ENCODE results near the gene KRTAP10-6. TPM values are rescaled to one million over a fixed set of nuclear protein-coding genes. Genes with fewer than 3 reads are reported as not detected.
"Not testable (repeated sequence)": the region's sequence is repeated elsewhere in the genome, so short reads cannot be mapped to it uniquely, and the experiment has no call there.

KRTAP10-6 gene
- total RNA-seq, 2 experiments from 2014 or later, result not detected

GRCh38 chr21:44627181-44627822 lies 35.0 kb upstream of the KRTAP10-6 start:
- CTCF ChIA-PET, H3K4me3 Mint-ChIP-seq, DNase-seq, POLR2A ChIA-PET, H3K27ac Mint-ChIP-seq: not testable (repeated sequence)
- Mint-ChIP-seq H3K27me3 (peaks cover 27% of the 10 kb centered on the region), H3K9me3 (peaks cover 51% of the 10 kb centered on the region), H3K4me1 (peaks cover 14% of the 10 kb centered on the region), H3K36me3 (ENCODE audit: low read depth) (peaks cover 47% of the 10 kb centered on the region)

- peaks cover 22% of the 10 kb centered on the region for H3K27me3 Mint-ChIP-seq
- H3K36me3 Mint-ChIP-seq (ENCODE audit: low read depth), result peaks cover 43% of the 10 kb centered on the region
- peaks cover 48% of the 10 kb centered on the region for H3K9me3 Mint-ChIP-seq
- H3K4me1 Mint-ChIP-seq, result peaks cover 14% of the 10 kb centered on the region
- DNase-seq, result no peak
- ChIA-PET POLR2A (no interaction called here), CTCF (no interaction called here)
- no peak within 1 kb of the TSS for H3K27ac Mint-ChIP-seq
- H3K4me3 Mint-ChIP-seq, result no peak within 1 kb of the TSS
Observed at GRCh38 chr21:44626673-44627143, 34.4 kb upstream of the KRTAP10-6 start, which contains the start of gene KRTAP10-9. Gene KRTAP10-9 (plus strand): TSS chr21:44627093. CDS start chr21:44627172, 79 bp downstream.

GRCh38 chr21:44626262-44626661 lies 34.0 kb upstream of the KRTAP10-6 start:
- Mint-ChIP-seq H3K9me3 (peaks cover 46% of the 10 kb centered on the region), H3K4me3 (no peak overlapping the region), H3K27ac (no peak overlapping the region), H3K4me1 (peaks cover 14% of the 10 kb centered on the region), H3K36me3 (ENCODE audit: low read depth) (peaks cover 40% of the 10 kb centered on the region), H3K27me3 (peaks cover 20% of the 10 kb centered on the region)
- POLR2A ChIA-PET, result no interaction called here
- DNase-seq, result no peak
- CTCF ChIA-PET, result no interaction called here

GRCh38 chr21:44625756-44626155 lies 33.5 kb upstream of the KRTAP10-6 start:
- Mint-ChIP-seq H3K9me3 (peaks cover 44% of the 10 kb centered on the region), H3K4me3 (no peak overlapping the region), H3K27ac (no peak overlapping the region), H3K36me3 (ENCODE audit: low read depth) (peaks cover 37% of the 10 kb centered on the region), H3K4me1 (peaks cover 14% of the 10 kb centered on the region), H3K27me3 (peaks cover 17% of the 10 kb centered on the region)
- no peak for DNase-seq
- ChIA-PET CTCF (no interaction called here), POLR2A (no interaction called here)

GRCh38 chr21:44623575-44623974 lies 31.3 kb upstream of the KRTAP10-6 start:
- CTCF ChIA-PET, result no interaction called here
- Mint-ChIP-seq H3K9me3 (peaks cover 51% of the 10 kb centered on the region), H3K36me3 (ENCODE audit: low read depth) (peaks cover 49% of the 10 kb centered on the region), H3K4me1 (peaks cover 21% of the 10 kb centered on the region), H3K27me3 (peaks cover 17% of the 10 kb centered on the region), H3K27ac (no peak overlapping the region), H3K4me3 (no peak overlapping the region)
- DNase-seq, result no peak
- POLR2A ChIA-PET, result no interaction called here

- Mint-ChIP-seq H3K9me3 (peaks cover 50% of the 10 kb centered on the region), H3K4me1 (peaks cover 33% of the 10 kb centered on the region)
- POLR2A ChIA-PET, result interaction anchor here (1.4 to 2.0 kb wide), 6 partner anchors 10 to 72 kb away, joined by 4 to 18 read pairs (median 7); partner anchors contain the start of genes KRTAP12-3 and KRTAP12-4
Observed at GRCh38 chr21:44619886-44620285, 27.6 kb upstream of the KRTAP10-6 start.

GRCh38 chr21:44618909-44619308 lies 26.6 kb upstream of the KRTAP10-6 start:
- DNase-seq, result peak; percentile 71
- H3K36me3 Mint-ChIP-seq (ENCODE audit: low read depth), result peaks cover 45% of the 10 kb centered on the region
- peaks cover 41% of the 10 kb centered on the region for H3K9me3 Mint-ChIP-seq
- peaks cover 6% of the 10 kb centered on the region for H3K27me3 Mint-ChIP-seq
- peaks cover 33% of the 10 kb centered on the region for H3K4me1 Mint-ChIP-seq
- H3K27ac Mint-ChIP-seq, result peak overlapping the region; percentile 73
- H3K4me3 Mint-ChIP-seq, result peak overlapping the region; percentile 42
- CTCF ChIA-PET, result interaction anchor here (0.8 to 1.5 kb wide), 6 partner anchors 23 to 182 kb away, joined by 3 to 6 read pairs (median 4); partner anchors contain the start of gene KRTAP12-3
- POLR2A ChIA-PET, result interaction anchor here (0.7 to 2.0 kb wide), 9 partner anchors 9 to 71 kb away, joined by 3 to 18 read pairs (median 4); partner anchors contain the start of genes KRTAP12-3 and KRTAP12-4

More at GRCh38 chr21:44619886-44620285, 27.6 kb upstream of the KRTAP10-6 start:
- CTCF ChIA-PET, result interaction anchor here (1.2 to 1.5 kb wide), 3 partner anchors 38 to 123 kb away, joined by 5 to 6 read pairs (median 5); partner anchors contain the start of gene KRTAP12-3
- H3K27me3 Mint-ChIP-seq, result peaks cover 15% of the 10 kb centered on the region
- no peak for DNase-seq
- no peak overlapping the region for H3K4me3 Mint-ChIP-seq
- H3K27ac Mint-ChIP-seq, result no peak overlapping the region
- peaks cover 53% of the 10 kb centered on the region for H3K36me3 Mint-ChIP-seq (ENCODE audit: low read depth)

GRCh38 chr21:44618504-44618903 lies 26.2 kb upstream of the KRTAP10-6 start:
- DNase-seq, result no peak
- ChIA-PET POLR2A (interaction anchor here (0.7 to 2.0 kb wide), 9 partner anchors 9 to 71 kb away, joined by 3 to 18 read pairs (median 4); partner anchors contain the start of genes KRTAP12-3 and KRTAP12-4), CTCF (interaction anchor here (0.8 to 1.5 kb wide), 6 partner anchors 23 to 182 kb away, joined by 3 to 6 read pairs (median 4); partner anchors contain the start of gene KRTAP12-3)
- Mint-ChIP-seq H3K4me3 (peak overlapping the region; percentile 42), H3K27ac (peak overlapping the region; percentile 73), H3K27me3 (peaks cover 4% of the 10 kb centered on the region), H3K36me3 (ENCODE audit: low read depth) (peaks cover 41% of the 10 kb centered on the region), H3K4me1 (peaks cover 33% of the 10 kb centered on the region), H3K9me3 (peaks cover 37% of the 10 kb centered on the region)

- Mint-ChIP-seq H3K27ac (no peak overlapping the region), H3K9me3 (peaks cover 31% of the 10 kb centered on the region), H3K36me3 (ENCODE audit: low read depth) (peaks cover 30% of the 10 kb centered on the region), H3K27me3 (no peaks in the 10 kb centered on the region), H3K4me3 (no peak overlapping the region), H3K4me1 (peaks cover 33% of the 10 kb centered on the region)
- no peak for DNase-seq
- CTCF ChIA-PET, result no interaction called here
- POLR2A ChIA-PET, result interaction anchor here (1.4 kb wide), 1 partner anchor 41 kb away, joined by 3 read pairs; the partner anchor contains the start of gene KRTAP12-3
Observed at GRCh38 chr21:44617071-44617501, 24.8 kb upstream of the KRTAP10-6 start.

GRCh38 chr21:44616591-44616926 lies 24.3 kb upstream of the KRTAP10-6 start:
- POLR2A ChIA-PET, result interaction anchor here (1.4 kb wide), 1 partner anchor 41 kb away, joined by 3 read pairs; the partner anchor contains the start of gene KRTAP12-3
- H3K36me3 Mint-ChIP-seq (ENCODE audit: low read depth), result peaks cover 30% of the 10 kb centered on the region
- CTCF ChIA-PET, result no interaction called here

GRCh38 chr21:44615911-44616590 lies 23.7 kb upstream of the KRTAP10-6 start:
- Mint-ChIP-seq H3K4me3 (no peak overlapping the region), H3K27ac (no peak overlapping the region), H3K4me1 (peaks cover 33% of the 10 kb centered on the region), H3K36me3 (ENCODE audit: low read depth) (peaks cover 30% of the 10 kb centered on the region), H3K9me3 (peaks cover 35% of the 10 kb centered on the region), H3K27me3 (no peaks in the 10 kb centered on the region)
- ChIA-PET POLR2A (interaction anchor here (1.4 kb wide), 1 partner anchor 42 kb away, joined by 3 read pairs; the partner anchor contains the start of gene KRTAP12-3), CTCF (no interaction called here)
- DNase-seq, result no peak

More at GRCh38 chr21:44616591-44616926, 24.3 kb upstream of the KRTAP10-6 start:
- Mint-ChIP-seq H3K27ac (no peak overlapping the region), H3K27me3 (no peaks in the 10 kb centered on the region), H3K4me1 (peaks cover 33% of the 10 kb centered on the region), H3K4me3 (no peak overlapping the region), H3K9me3 (peaks cover 30% of the 10 kb centered on the region)
- DNase-seq, result no peak

- H3K4me3 Mint-ChIP-seq, result no peak overlapping the region
- H3K36me3 Mint-ChIP-seq (ENCODE audit: low read depth), result peaks cover 30% of the 10 kb centered on the region
- POLR2A ChIA-PET, result no interaction called here
- CTCF ChIA-PET, result interaction anchor here (0.5 to 0.6 kb wide), 2 partner anchors 103 to 344 kb away, joined by 3 to 10 read pairs; no protein-coding TSS in a partner anchor
- no peak for DNase-seq
- H3K27me3 Mint-ChIP-seq, result no peaks in the 10 kb centered on the region
- peaks cover 30% of the 10 kb centered on the region for H3K4me1 Mint-ChIP-seq
- peaks cover 34% of the 10 kb centered on the region for H3K9me3 Mint-ChIP-seq
- H3K27ac Mint-ChIP-seq, result no peak overlapping the region
Observed at GRCh38 chr21:44615466-44615865, 23.2 kb upstream of the KRTAP10-6 start.

GRCh38 chr21:44614961-44615391 lies 22.7 kb upstream of the KRTAP10-6 start:
- Mint-ChIP-seq H3K36me3 (ENCODE audit: low read depth) (peaks cover 26% of the 10 kb centered on the region), H3K4me3 (no peak overlapping the region), H3K9me3 (peaks cover 35% of the 10 kb centered on the region), H3K27ac (no peak overlapping the region), H3K4me1 (peaks cover 28% of the 10 kb centered on the region), H3K27me3 (no peaks in the 10 kb centered on the region)
- CTCF ChIA-PET, result interaction anchor here (0.5 to 0.6 kb wide), 2 partner anchors 102 to 344 kb away, joined by 3 to 10 read pairs; no protein-coding TSS in a partner anchor
- DNase-seq, result no peak
- POLR2A ChIA-PET, result no interaction called here
